T-helper 2 cell treated with Interferon-gamma antibody and Interleukin-4, amounts not matched to agents 5 μg/mL and 100 μg/mL, for 36 hours (primary cell): ENCODE results near the gene SMYD2.
A peak's percentile ranks its signal among the peaks of the same experiment; 100 is the strongest.

Source experiments
- DNase-seq: peaks from one replicate; pipeline ENCODE4 v3.0.0; 2021; ENCODE audit warnings: low spot score
- H3K27ac Mint-ChIP-seq: one replicate; pipeline ENCODE4 v1.8.0; 2021; ENCODE audit warnings: mild to moderate bottlenecking, mixed read lengths
- H3K27me3 Mint-ChIP-seq: one replicate; pipeline ENCODE4 v1.8.0; 2021; ENCODE audit warnings: low read depth, mixed read lengths
- H3K36me3 Mint-ChIP-seq: one replicate; pipeline ENCODE4 v1.8.0; 2021; ENCODE audit warnings: low read depth, mixed read lengths
- H3K4me1 Mint-ChIP-seq: one replicate; pipeline ENCODE4 v1.8.0; 2021; ENCODE audit warnings: low read depth, mixed read lengths
- H3K4me3 Mint-ChIP-seq: one replicate; pipeline ENCODE4 v1.8.0; 2022; ENCODE audit warnings: mild to moderate bottlenecking, moderate library complexity, mixed read lengths
- H3K9me3 Mint-ChIP-seq: one replicate; pipeline ENCODE4 v1.8.0; 2021; ENCODE audit warnings: mixed read lengths

The SMYD2 gene

DNA sequence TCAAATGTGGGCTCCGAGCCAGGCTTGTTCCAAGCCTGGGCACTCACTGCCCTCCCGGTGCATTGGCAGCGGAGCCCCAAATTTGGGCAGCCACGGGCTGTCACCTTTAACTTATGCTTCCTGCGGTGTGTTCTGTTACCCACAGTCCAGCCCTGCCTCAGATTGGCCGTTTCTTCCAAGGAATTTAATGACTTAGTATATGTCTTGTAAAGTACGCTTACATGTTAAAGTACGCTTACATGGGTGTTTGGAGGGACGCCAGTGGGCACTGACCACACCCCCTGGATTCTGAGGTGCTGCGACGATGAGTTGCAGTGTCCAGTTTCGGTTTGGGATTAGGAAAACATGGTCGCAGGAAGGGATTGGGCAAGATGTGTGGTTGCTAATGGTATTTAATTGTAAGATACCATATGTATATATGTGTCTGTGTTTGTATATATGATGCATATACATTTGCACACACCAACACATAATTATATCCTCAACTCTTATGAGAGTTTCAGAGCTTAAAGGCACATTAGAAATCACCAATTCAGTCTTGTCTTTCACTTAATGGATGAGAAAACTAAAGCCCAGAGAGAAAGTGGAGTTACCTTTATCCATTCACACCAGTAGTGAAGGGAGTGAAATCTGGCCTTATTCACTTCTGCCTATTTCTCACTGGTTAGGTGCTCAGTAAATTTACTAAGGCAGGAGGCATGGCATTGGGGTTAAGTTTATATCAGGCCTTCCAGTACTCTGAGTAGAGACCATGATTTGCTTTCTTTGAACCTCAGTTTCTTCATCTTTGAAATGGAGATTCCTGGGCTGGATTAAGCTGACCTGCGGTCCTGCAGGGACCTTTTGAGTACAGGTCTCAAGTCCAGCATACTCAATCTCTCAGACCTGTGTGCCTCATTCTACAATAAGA is 1.0 kb downstream of the SMYD2 start:
- peak overlapping the region; percentile 98 for H3K4me3 Mint-ChIP-seq
- DNase-seq = no peak
- H3K9me3 Mint-ChIP-seq = no peaks in the 10 kb centered on the region
- H3K4me1 Mint-ChIP-seq = peaks cover 44% of the 10 kb centered on the region
- H3K27me3 Mint-ChIP-seq = no peaks in the 10 kb centered on the region
- peaks cover 10% of the 10 kb centered on the region for H3K36me3 Mint-ChIP-seq
- peak overlapping the region; percentile 87 for H3K27ac Mint-ChIP-seq

DNA sequence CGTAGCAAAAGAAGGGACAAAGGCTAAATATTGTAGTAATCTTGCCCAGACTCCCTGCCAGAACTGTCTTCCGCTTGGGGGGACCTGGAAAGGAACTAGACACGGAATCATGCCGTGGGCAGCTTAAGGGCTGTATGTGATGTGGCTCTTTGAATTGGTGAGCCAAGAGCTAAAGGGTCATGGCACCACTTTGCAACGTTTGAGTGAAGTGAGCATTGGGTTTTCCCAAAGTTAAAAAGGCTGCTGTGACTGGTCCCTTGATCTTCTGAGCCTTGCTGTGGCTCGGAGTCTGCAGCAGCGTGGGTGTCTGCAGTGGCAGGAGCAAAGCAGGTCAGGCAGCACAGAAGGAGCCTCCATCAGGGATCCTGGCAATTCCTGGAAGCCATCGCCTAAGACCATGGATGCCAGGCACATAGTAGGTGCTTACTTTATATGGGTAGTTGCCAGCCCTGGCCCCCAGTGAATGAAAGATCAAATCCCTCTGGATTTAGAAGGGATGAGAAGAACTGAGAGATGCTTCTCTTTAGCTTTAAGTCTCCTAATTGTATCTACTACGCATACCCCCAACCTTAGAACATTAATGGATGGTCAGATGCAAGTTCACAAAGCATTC is 1.8 kb downstream of the SMYD2 start:
- Mint-ChIP-seq H3K9me3 (no peaks in the 10 kb centered on the region), H3K27ac (peak overlapping the region; percentile 49), H3K4me3 (peak overlapping the region; percentile 98), H3K27me3 (no peaks in the 10 kb centered on the region), H3K36me3 (peaks cover 11% of the 10 kb centered on the region), H3K4me1 (peaks cover 45% of the 10 kb centered on the region)
- DNase-seq = peak; percentile 25

DNA sequence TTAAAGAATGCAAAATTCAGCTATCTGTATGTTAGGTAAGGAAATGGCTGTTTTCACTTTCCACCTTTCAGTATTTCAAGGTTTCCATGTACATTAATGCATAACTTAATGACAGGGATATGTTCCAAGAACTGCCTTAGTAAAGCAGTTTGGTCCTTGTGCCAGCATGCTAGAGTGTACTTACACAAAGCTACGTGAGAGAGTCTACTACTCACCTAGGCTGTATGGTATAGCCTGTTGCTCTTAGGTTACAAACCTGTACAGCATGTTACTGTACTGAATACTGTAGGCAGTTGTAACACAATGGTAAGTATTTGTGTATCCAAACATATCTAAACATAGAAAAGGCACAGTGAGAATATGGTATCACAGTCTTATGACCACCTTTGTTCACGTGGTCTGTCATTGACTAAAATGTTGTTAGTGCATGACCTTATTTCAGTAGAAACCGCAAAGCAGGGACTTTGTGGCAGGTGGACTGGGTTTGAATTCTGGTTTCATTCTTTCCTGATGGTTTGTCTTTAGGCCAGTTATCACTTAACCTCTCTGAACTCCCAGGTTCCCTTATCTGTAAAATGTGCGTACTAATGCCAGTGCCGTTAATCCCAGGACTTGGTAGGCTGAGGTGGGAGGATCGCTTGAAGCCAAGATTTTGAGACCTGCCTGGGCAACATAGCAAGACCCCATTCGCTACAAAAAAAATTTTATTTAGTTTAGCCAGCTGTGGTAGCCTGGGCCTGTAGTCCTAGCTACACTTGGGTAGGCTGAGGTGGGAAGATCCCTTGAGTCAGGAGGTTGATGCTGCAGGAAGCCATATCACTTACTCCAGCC is 4.9 kb downstream of the SMYD2 start:
- no peaks in the 10 kb centered on the region for H3K9me3 Mint-ChIP-seq
- no peak overlapping the region for H3K27ac Mint-ChIP-seq
- DNase-seq = no peak
- H3K27me3 Mint-ChIP-seq = no peaks in the 10 kb centered on the region
- no peak overlapping the region for H3K4me3 Mint-ChIP-seq
- H3K4me1 Mint-ChIP-seq = peaks cover 39% of the 10 kb centered on the region
- H3K36me3 Mint-ChIP-seq = peaks cover 26% of the 10 kb centered on the region

DNA sequence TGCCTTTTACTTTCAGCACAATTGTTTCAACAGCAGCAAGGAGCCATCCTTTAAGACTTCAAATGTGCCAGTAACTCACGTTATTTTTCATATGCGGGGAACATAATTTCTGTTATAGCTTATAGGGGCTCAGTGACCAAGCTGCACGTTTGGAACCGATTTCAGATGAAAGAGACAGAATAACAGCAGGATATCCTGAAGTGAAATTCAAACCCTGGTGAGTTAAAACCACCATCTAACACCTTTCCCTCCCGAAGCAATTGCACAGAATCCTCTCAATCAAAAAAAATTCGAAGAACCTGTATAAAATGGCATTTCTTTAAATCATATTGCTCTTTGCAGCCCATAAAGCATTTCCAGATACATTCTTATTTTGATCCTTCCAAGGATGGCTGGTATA is 6.9 kb downstream of the SMYD2 start:
- no peaks in the 10 kb centered on the region for H3K27me3 Mint-ChIP-seq
- no peak for DNase-seq
- no peaks in the 10 kb centered on the region for H3K9me3 Mint-ChIP-seq
- peaks cover 24% of the 10 kb centered on the region for H3K36me3 Mint-ChIP-seq
- H3K4me1 Mint-ChIP-seq = peaks cover 27% of the 10 kb centered on the region
- no peak overlapping the region for H3K27ac Mint-ChIP-seq
- no peak overlapping the region for H3K4me3 Mint-ChIP-seq

DNA sequence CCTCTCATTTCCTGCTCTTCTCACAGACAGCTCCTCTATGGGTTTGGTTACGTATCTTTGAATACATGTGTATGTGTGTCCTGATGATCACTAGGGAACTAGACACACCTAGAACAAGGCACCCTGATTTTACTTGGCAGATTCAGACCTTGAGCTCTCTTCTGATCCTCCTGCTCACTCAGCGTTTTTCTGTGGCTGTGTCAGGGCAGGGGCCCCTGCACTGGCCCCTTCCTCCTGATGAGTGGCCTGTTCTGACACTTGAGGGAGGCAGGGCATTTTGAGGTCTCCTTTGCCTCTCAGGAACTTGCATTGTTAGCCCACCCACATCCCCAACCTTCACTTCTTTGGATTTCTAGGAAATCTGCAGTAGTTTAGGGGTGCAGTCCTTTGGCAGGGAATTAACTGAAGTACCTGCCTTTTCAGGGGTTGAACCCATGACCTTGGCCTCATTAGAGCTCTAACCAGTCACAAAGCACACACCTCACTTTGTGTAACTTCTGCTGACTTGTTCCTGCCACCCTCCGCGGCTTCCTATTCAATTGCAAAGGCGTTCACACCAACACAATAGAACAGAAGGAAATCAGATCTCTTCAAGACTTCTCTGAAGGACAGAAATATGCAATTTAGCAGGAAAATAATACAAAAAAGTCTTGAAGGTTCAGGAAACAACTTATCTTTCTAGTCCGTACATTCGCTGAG is 8.8 kb downstream of the SMYD2 start:
- no peaks in the 10 kb centered on the region for H3K27me3 Mint-ChIP-seq
- peaks cover 20% of the 10 kb centered on the region for H3K4me1 Mint-ChIP-seq
- no peak overlapping the region for H3K4me3 Mint-ChIP-seq
- no peak for DNase-seq
- H3K9me3 Mint-ChIP-seq = no peaks in the 10 kb centered on the region
- peaks cover 22% of the 10 kb centered on the region for H3K36me3 Mint-ChIP-seq
- no peak overlapping the region for H3K27ac Mint-ChIP-seq

DNA sequence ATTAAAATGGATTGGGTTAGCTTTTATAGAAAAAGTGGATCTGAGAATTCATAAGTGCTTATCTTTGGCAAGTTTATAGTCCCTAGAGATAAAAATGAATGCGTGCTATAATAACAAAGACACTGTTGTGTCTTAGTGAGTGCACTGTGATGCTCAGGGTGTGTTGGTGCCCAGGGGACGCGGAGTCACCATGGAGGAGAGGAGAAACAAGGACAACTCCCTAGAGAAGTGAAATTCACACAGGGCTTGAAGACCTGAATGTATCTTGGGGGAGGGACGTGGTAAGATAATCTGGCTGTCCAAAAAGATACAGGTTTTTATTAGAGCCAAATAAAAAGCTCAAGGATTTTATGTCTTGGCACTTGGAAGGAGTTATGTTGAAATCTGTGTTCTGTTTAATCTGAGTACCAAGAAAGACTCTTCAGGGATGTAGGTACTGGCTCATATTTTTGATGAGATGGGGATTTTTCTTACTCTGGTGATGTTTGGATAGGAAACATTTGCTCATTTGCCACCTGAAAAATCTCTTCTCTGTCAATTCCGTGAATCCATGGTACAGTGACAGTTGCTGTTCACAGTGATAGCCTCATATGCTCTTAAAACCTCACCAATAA is 9.6 kb downstream of the SMYD2 start:
- no peaks in the 10 kb centered on the region for H3K27me3 Mint-ChIP-seq
- no peaks in the 10 kb centered on the region for H3K9me3 Mint-ChIP-seq
- no peak for DNase-seq
- H3K36me3 Mint-ChIP-seq = peaks cover 22% of the 10 kb centered on the region
- H3K27ac Mint-ChIP-seq = no peak overlapping the region
- H3K4me1 Mint-ChIP-seq = peaks cover 14% of the 10 kb centered on the region
- no peak overlapping the region for H3K4me3 Mint-ChIP-seq

DNA sequence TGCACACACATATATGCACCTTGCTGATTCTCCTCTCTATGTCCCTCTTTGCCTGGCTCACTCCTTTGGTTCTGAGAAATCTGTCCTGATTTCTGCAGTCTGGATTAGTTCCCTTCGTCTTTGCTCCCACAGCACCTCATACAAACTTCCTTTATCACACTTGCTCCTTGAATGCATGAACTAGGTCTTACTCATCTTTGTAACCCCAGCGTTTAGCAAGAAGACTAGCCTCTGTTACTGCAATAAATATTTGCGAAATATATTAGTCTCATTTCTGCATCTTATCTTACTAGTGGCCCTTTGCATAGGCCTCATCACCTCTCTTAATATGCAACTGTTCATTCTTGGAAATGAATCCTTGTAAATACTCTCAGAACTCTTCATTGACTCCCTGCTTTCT is 11.4 kb downstream of the SMYD2 start:
- Mint-ChIP-seq H3K9me3 (no peaks in the 10 kb centered on the region), H3K27ac (no peak overlapping the region), H3K4me3 (no peak overlapping the region), H3K36me3 (peaks cover 22% of the 10 kb centered on the region), H3K4me1 (peaks cover 14% of the 10 kb centered on the region), H3K27me3 (no peaks in the 10 kb centered on the region)
- DNase-seq = no peak

DNA sequence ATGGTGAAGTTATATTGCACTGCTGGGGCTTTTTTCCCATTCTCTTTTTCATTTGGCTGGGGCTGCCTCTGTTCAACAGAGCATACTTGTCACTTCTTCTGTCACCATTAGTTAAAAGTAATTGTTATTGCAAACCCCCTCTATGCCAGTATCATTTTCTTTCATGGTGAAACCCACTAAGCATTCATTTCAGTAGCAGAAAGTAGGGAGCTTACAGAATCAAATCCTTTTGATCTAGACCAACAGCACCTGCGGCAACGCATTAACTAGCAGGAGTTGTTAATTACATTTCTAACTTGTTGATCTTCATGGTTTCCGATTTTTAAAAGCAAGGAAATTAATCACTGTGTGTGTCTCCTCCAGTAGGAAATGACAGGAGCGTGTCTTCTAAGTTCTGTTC is 15.0 kb downstream of the SMYD2 start:
- Mint-ChIP-seq H3K4me1 (peaks cover 3% of the 10 kb centered on the region), H3K27ac (no peak overlapping the region)

DNA sequence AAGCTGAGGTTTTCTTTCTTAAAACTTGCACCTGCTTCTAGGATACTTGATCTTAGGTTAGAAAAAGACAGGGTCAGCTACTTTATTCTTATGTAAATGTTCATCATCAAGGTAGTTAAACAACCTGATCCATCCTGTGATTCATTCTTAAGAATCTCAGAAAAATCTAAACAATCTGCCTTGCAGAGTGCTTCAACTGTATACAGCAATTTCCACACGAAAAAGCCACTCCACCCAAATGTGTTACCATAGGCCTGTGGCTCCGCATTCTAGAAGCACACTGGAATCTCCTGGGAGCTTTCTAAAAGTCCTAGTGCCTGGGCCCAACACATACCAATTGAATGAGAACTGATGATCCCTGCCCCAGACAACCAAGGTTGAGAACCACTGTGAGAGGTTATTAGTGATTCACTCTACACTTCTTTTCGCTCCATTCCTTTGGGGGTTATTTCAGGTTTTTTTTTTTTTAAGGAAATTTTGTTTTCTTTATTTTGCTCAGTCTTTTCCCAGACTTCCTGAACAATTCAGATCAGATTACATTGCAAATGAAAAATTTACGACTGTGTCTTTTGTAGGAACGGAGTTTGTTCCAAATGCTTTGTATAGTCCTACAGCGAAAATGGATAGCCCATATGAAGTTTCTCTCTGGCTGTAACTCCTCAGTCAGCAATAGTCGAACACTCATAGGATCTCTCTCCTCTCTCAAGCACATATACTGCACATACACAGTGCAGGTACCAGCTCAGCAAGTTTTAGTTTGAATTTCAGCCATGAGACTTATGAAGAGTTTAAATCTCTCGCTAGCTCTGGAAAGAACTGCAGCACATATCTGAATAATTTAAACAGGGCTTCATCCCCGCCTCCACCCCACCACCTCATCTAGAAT is 16.1 kb downstream of the SMYD2 start:
- H3K4me1 Mint-ChIP-seq = peaks cover 3% of the 10 kb centered on the region
- no peak overlapping the region for H3K4me3 Mint-ChIP-seq
- H3K27me3 Mint-ChIP-seq = no peaks in the 10 kb centered on the region
- no peak overlapping the region for H3K27ac Mint-ChIP-seq
- H3K36me3 Mint-ChIP-seq = peaks cover 2% of the 10 kb centered on the region
- DNase-seq = no peak
- no peaks in the 10 kb centered on the region for H3K9me3 Mint-ChIP-seq

More for the DNA sequence above, 15.0 kb downstream of the SMYD2 start:
- peaks cover 2% of the 10 kb centered on the region for H3K36me3 Mint-ChIP-seq
- DNase-seq = no peak
- H3K4me3 Mint-ChIP-seq = no peak overlapping the region
- no peaks in the 10 kb centered on the region for H3K9me3 Mint-ChIP-seq
- no peaks in the 10 kb centered on the region for H3K27me3 Mint-ChIP-seq

DNA sequence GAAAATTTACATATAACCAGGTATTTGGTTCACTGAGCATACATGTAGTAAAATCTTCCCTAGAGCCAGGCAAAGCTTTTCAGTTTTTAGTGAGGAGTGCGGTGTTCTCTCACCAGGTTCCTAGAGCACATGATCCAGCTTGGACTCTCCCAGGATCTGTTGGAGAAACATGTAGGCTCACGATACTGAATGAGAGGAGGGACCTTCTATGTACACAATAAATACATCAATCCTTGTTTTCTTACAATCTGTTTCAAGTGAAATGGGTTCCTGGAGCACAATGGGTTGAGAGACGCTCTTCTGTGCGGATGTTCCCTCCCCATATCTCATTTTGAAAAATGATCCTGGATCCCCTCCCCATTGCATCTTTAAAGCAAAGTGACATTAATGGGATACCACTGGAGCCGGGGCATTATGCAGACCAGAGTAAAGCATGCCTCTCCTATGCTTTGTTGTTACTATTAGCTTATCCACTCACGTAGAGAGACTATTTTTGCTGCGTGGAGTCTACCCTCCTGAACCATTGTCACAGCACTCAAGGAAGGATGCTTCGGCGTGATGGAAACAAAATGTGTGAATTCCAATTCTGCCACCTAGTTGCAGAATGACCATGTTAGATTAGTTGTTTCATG is 19.3 kb downstream of the SMYD2 start:
- DNase-seq = no peak
- Mint-ChIP-seq H3K9me3 (no peaks in the 10 kb centered on the region), H3K4me3 (no peak overlapping the region), H3K36me3 (peaks cover 2% of the 10 kb centered on the region), H3K27me3 (no peaks in the 10 kb centered on the region), H3K27ac (no peak overlapping the region), H3K4me1 (peaks cover 6% of the 10 kb centered on the region)

DNA sequence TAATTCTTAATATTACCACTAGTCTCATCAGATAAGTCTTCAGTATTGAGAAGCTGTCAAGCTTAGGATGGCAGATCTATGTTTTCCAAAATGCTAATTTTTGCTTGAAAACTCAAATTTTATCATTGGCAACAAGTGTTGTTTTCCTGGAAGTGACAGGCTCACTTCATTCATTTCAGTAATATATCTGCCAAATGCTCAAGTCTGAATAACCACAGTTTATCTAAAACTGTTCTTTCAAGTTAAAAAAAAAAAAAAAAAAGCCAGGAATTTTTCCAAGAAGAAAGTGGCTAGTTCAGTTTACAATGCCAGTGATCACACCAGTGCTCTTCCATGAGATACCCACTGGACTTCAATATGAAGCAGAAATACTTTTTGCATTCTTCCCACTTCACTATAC is 20.6 kb downstream of the SMYD2 start:
- Mint-ChIP-seq H3K27ac (no peak overlapping the region), H3K4me3 (no peak overlapping the region), H3K36me3 (peaks cover 2% of the 10 kb centered on the region), H3K9me3 (no peaks in the 10 kb centered on the region), H3K4me1 (peaks cover 3% of the 10 kb centered on the region), H3K27me3 (no peaks in the 10 kb centered on the region)
- no peak for DNase-seq

DNA sequence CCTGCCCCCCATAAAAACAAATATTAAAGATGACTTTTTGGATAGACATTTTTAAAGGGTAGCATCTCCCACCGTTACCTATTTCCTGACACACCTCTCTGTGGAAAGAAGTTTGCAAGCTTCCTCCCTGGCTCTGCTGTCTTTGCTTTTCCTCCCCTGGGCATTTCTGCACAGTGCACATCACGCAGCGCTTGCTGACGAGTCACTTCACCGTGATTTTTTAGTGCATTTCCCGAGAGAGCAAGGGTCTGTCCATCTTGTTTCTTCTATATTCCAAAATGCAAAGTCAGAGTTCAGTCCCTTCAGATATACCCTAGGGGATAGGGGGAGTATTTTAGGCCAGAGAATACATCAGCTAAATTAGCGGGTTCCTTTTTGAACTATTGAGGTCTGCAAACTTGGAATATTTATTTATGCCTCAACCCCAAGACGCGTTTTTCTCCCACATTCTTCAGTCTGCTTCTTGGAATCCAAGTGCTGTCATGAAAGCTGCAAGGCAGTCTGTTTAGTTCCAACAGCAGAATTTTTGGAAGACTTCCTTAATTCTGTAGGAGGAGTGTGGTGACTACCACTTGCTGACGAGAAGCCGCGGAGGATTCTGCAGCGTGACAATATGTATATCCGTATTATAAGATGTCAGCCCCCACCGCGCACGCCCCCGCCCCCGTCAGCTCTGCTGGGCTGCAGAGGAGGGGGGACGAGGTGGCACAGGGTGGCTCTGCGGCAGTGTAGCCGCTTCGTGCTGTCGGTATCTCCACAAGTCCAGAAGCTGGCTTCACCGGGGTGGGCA is 22.4 kb downstream of the SMYD2 start:
- Mint-ChIP-seq H3K9me3 (no peaks in the 10 kb centered on the region), H3K27me3 (no peaks in the 10 kb centered on the region), H3K36me3 (peaks cover 2% of the 10 kb centered on the region), H3K4me3 (no peak overlapping the region), H3K27ac (no peak overlapping the region), H3K4me1 (peaks cover 7% of the 10 kb centered on the region)
- DNase-seq = no peak
